ENCODE measurements around the gene PMM2. TPM values are rescaled to one million over a fixed set of nuclear protein-coding genes. Genes with fewer than 3 reads are reported as not detected.

PMM2 gene
- total and polyA plus RNA-seq, 2 donors (not counting 3 experiments of a cell fraction or from before 2014, with no cell fraction given), result 29.0 to 61.3 TPM

- H3K4me3 ChIP-seq (replicated peaks in 1 of 3; ENCODE audit: insufficient read depth in 1 of 3, low read depth in 1 of 3, low read length in 3 of 3), result no peak overlapping the region
- no peaks in the 10 kb centered on the region for H3K9me3 ChIP-seq (replicated peaks; ENCODE audit: control insufficient read depth, insufficient read depth, low read length)
- H2AFZ ChIP-seq (ENCODE audit: low read depth, low read length), result no peak overlapping the region
- H3K79me2 ChIP-seq (ENCODE audit: control insufficient read depth, insufficient read depth, low read length), result peaks cover 4% of the 10 kb centered on the region
- intact Hi-C loops (cut with micrococcal nuclease) (no loop called here), dilution Hi-C loops (cut with MboI; ENCODE audit: extremely low pct_ligation_motif_present, low sequenced_read_pairs) (no loop called here)
- no peak for TF ChIP-seq MAX (IDR thresholded peaks at IDR 0.05; ENCODE audit: insufficient read depth, insufficient read length)
- TF ChIP-seq GATA2 (IDR thresholded peaks at IDR 0.05; ENCODE audit: insufficient read depth, insufficient read length, low read depth, low read length), result no peak
- TF ChIP-seq CTCF (IDR thresholded peaks at IDR 0.05; ENCODE audit: extremely low read depth in 1 of 2, insufficient read depth in 1 of 2, low read depth in 1 of 2, low read length in 2 of 2), result no peak
- no peak for TF ChIP-seq POLR2A (IDR thresholded peaks at IDR 0.05; ENCODE audit: low read depth, low read length)
- TF ChIP-seq MYC (IDR thresholded peaks at IDR 0.05; ENCODE audit: low read depth, low read length), result no peak
- H3K27ac ChIP-seq (ENCODE audit: insufficient read depth, low read depth, low read length), result no peak overlapping the region
- peaks cover 4% of the 10 kb centered on the region for H4K20me1 ChIP-seq (replicated peaks; ENCODE audit: control insufficient read depth, extremely low read depth, insufficient read depth, low read length)
- no peak overlapping the region for H3K4me2 ChIP-seq (ENCODE audit: insufficient read depth, low read length)
- POLR2A ChIA-PET, result no interaction called here
- H3K27me3 ChIP-seq (ENCODE audit: control insufficient read depth in 2 of 2, insufficient read depth in 2 of 2, low read length in 2 of 2), result no peaks in the 10 kb centered on the region
- no peak for FAIRE-seq
- CTCF ChIA-PET, result interaction anchor here (0.8 kb wide), 1 partner anchor 58 kb away, joined by 4 read pairs; no protein-coding TSS in a partner anchor
- peaks cover 12 to 16% of the 10 kb centered on the region in 2 experiments for H3K36me3 ChIP-seq (ENCODE audit: control insufficient read depth in 2 of 2, extremely low read depth in 1 of 2, insufficient read depth in 2 of 2, low read length in 2 of 2)
- no peaks in the 10 kb centered on the region for H3K9me1 ChIP-seq (replicated peaks; ENCODE audit: control insufficient read depth, extremely low read depth, insufficient read depth, low read length)
- peaks cover 4% of the 10 kb centered on the region for H3K4me1 ChIP-seq (ENCODE audit: control insufficient read depth, extremely low read depth, insufficient read depth, low read length)
- BruUV-seq (replicated peaks), result no TSS peak
- H3K9ac ChIP-seq (replicated peaks; ENCODE audit: extremely low read depth, insufficient read depth, low read length), result no peak overlapping the region
- no peak for DNase-seq (ENCODE audit: low read depth, low spot score)
These were observed 24.8 kb downstream of the PMM2 start for GRCh38 chr16:8822403-8822802.
